K562 (cell line): Measurements from ENCODE around the gene KMT2C.
"Not testable (repeated sequence)": the region's sequence is repeated elsewhere in the genome, so short reads cannot be mapped to it uniquely, and the experiment has no call there.

ENCODE experiments used
- BRCA1 ChIP-seq, 2 experiments: fragments of 450-650 bp in 1 of 2; sonication (generic) in 1 of 2; formaldehyde crosslinking in 1 of 2; IDR thresholded peaks; 2 replicates each; pipeline versions ENCODE4 v1.5.0 to v1.6.1; 2017 to 2020; ENCODE audit warnings: mild to moderate bottlenecking in 1 of 2, missing genetic modification reagents in 1 of 2
- TF ChIP-seq, protein P1 (sequence below), 3 experiments: IDR thresholded peaks in 2 of 3; conservative IDR thresholded peaks in 1 of 3; 2 replicates each; pipeline ENCODE4 v1.5.1; 2011 to 2012; ENCODE audit warnings: low read length in 3 of 3, mild to moderate bottlenecking in 3 of 3, control low read depth in 2 of 3, improper control_type of control experiment in 1 of 3, inconsistent platforms in 1 of 3, low read depth in 1 of 3, mixed read lengths in 1 of 3, moderate library complexity in 1 of 3; ENCODE audit not compliant: insufficient read depth in 2 of 3

DNA sequence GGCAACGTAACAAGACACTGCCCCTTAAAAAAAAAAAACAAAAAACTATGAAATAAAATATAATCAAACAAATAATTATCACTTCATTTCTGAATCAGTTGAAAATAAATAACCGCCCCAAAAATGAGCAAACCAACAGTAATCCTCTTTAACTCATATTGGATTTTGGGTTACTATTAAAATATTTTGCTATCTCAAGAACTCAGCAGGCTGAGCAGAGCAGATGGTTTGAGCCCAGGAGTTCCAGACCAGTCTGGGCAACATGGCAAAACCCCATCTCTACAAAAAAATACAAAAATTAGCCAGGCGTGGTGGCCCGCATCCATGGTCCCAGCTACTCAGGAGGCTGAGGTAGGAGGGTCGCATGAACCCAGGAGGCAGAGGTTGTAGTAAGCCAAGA is 216.2 kb downstream of the KMT2C start:
- not testable (repeated sequence) for TF ChIP-seq BRCA1 (IDR thresholded peaks at IDR 0.05); BRCA1 (CRISPR knock-in tag; IDR thresholded peaks at IDR 0.05)
- TF ChIP-seq, protein P1, sequence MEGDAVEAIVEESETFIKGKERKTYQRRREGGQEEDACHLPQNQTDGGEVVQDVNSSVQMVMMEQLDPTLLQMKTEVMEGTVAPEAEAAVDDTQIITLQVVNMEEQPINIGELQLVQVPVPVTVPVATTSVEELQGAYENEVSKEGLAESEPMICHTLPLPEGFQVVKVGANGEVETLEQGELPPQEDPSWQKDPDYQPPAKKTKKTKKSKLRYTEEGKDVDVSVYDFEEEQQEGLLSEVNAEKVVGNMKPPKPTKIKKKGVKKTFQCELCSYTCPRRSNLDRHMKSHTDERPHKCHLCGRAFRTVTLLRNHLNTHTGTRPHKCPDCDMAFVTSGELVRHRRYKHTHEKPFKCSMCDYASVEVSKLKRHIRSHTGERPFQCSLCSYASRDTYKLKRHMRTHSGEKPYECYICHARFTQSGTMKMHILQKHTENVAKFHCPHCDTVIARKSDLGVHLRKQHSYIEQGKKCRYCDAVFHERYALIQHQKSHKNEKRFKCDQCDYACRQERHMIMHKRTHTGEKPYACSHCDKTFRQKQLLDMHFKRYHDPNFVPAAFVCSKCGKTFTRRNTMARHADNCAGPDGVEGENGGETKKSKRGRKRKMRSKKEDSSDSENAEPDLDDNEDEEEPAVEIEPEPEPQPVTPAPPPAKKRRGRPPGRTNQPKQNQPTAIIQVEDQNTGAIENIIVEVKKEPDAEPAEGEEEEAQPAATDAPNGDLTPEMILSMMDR (IDR thresholded peaks at IDR 0.05 in 2 of 3, conservative IDR thresholded peaks at IDR 0.05 in 1 of 3; ENCODE audit: insufficient read depth in 2 of 3, low read depth in 1 of 3, low read length in 3 of 3): not testable (repeated sequence)
